ENCODE measurements around the gene IGLON5.

IGLON5 gene

GRCh38 chr19:51311351-51312257 lies at the start of gene IGLON5:
IGLON5 (plus strand) TSS chr19:51311644; CDS start chr19:51311848, 204 bp downstream.
- DNase-seq (ENCODE audit: low read depth in 2 of 3, low spot score in 1 of 3): no peak

- no peak for DNase-seq (ENCODE audit: low read depth in 2 of 3, low spot score in 1 of 3)
These were observed 47.6 kb upstream of the IGLON5 start for GRCh38 chr19:51263808-51264207.

- DNase-seq (ENCODE audit: low read depth in 2 of 3, low spot score in 1 of 3): no peak
These were observed 40.4 kb upstream of the IGLON5 start for GRCh38 chr19:51271067-51271466.

- no peak for DNase-seq (ENCODE audit: low read depth in 2 of 3, low spot score in 1 of 3)
These were observed 39.1 kb upstream of the IGLON5 start for GRCh38 chr19:51272183-51272810.

GRCh38 chr19:51274049-51274770 lies 37.2 kb upstream of the IGLON5 start:
- DNase-seq (ENCODE audit: low read depth in 2 of 3, low spot score in 1 of 3): no peak

- DNase-seq (ENCODE audit: low read depth in 2 of 3, low spot score in 1 of 3): no peak
These were observed 34.3 kb upstream of the IGLON5 start for GRCh38 chr19:51277112-51277511.

GRCh38 chr19:51282335-51282734 lies 29.1 kb upstream of the IGLON5 start:
- DNase-seq (ENCODE audit: low read depth in 2 of 3, low spot score in 1 of 3): no peak

GRCh38 chr19:51285682-51286081 lies 25.8 kb upstream of the IGLON5 start:
- no peak for DNase-seq (ENCODE audit: low read depth in 2 of 3, low spot score in 1 of 3)

GRCh38 chr19:51289635-51290034 lies 21.8 kb upstream of the IGLON5 start:
- DNase-seq (ENCODE audit: low read depth in 2 of 3, low spot score in 1 of 3): no peak

- no peak for DNase-seq (ENCODE audit: low read depth in 2 of 3, low spot score in 1 of 3)
These were observed 18.5 kb upstream of the IGLON5 start for GRCh38 chr19:51292971-51293370.

GRCh38 chr19:51293571-51294210 lies 17.8 kb upstream of the IGLON5 start:
- no peak for DNase-seq (ENCODE audit: low read depth in 2 of 3, low spot score in 1 of 3)

GRCh38 chr19:51294211-51294976 lies 17.1 kb upstream of the IGLON5 start:
- DNase-seq (ENCODE audit: low read depth in 2 of 3, low spot score in 1 of 3): no peak

GRCh38 chr19:51294977-51295375 lies 16.5 kb upstream of the IGLON5 start:
- DNase-seq (ENCODE audit: low read depth in 2 of 3, low spot score in 1 of 3): no peak

- no peak for DNase-seq (ENCODE audit: low read depth in 2 of 3, low spot score in 1 of 3)
These were observed 15.9 kb upstream of the IGLON5 start for GRCh38 chr19:51295382-51296126.

GRCh38 chr19:51296336-51297093 lies 14.9 kb upstream of the IGLON5 start:
- DNase-seq (ENCODE audit: low read depth in 2 of 3, low spot score in 1 of 3): no peak

GRCh38 chr19:51297406-51297805 lies 14.0 kb upstream of the IGLON5 start:
- no peak for DNase-seq (ENCODE audit: low read depth in 2 of 3, low spot score in 1 of 3)

- DNase-seq (ENCODE audit: low read depth in 2 of 3, low spot score in 1 of 3): no peak
These were observed 10.2 kb upstream of the IGLON5 start for GRCh38 chr19:51301266-51301665.

GRCh38 chr19:51305479-51305878 lies 6.0 kb upstream of the IGLON5 start:
- no peak for DNase-seq (ENCODE audit: low read depth in 2 of 3, low spot score in 1 of 3)

GRCh38 chr19:51316688-51317087 lies 5.2 kb downstream of the IGLON5 start:
- no peak for DNase-seq (ENCODE audit: low read depth in 2 of 3, low spot score in 1 of 3)
